Fibroblast of skin of scalp (primary cell): ENCODE data around the gene EDC4.
A peak's percentile ranks its signal among the peaks of the same experiment; 100 is the strongest.
"Not testable (repeated sequence)": the region's sequence is repeated elsewhere in the genome, so short reads cannot be mapped to it uniquely, and the experiment has no call there.

Experiments used
- DNase-seq: peaks from one replicate; pipeline ENCODE4 v3.0.0-alpha.2; 2013

EDC4 gene

GRCh38 chr16:67847064-67847861 lies 25.6 kb upstream of the EDC4 start, which contains the start of gene CENPT:
Gene CENPT, minus strand, starts transcription at chr16:67847693. Its CDS starts 13,834 bp downstream, at chr16:67833859.
- DNase-seq, result peak; percentile 57

DNA sequence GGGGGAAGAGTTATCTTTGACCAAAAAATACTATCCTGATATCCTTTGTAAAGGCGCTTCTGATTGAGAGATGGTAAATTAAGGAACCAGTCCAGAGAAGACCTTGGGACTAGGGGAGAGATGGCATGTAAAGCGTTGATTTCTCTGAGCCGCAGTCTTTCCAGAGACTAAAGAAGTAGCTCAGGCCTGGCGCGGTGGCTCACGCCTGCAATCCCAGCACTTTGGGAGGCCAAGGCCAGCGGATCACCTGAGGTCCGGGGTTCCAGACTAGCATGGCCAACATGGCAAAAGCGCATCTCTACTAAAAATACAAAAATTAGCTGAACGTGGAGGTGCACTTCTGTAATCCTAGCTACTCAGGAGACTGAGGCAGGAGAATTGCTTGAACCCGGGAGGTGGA lies 24.7 kb upstream of the EDC4 start:
- DNase-seq, result no peak

- no peak for DNase-seq
Observed at GRCh38 chr16:67853670-67854069, 19.2 kb upstream of the EDC4 start.

DNA sequence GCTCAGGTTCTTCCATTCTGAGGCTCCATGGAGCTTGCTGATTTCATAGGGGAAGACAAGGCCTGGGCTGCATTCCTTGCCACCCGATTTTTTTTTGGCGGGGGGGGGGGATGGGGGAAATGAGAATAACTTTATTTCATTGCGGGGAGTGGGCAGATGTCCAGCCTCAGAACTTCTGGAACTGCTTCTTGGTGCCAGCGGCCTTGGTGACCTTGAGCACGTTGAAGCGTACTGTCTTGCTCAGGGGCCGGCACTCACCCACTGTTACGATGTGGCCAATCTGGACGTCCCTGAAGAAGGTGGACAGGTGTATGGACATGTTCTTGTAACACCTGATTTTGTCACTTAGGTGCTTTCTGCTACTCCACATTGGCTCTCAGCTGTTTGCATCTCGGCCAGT lies 17.1 kb upstream of the EDC4 start:
- DNase-seq, result no peak

- no peak for DNase-seq
Observed at GRCh38 chr16:67856927-67857546, 15.8 kb upstream of the EDC4 start.

DNA sequence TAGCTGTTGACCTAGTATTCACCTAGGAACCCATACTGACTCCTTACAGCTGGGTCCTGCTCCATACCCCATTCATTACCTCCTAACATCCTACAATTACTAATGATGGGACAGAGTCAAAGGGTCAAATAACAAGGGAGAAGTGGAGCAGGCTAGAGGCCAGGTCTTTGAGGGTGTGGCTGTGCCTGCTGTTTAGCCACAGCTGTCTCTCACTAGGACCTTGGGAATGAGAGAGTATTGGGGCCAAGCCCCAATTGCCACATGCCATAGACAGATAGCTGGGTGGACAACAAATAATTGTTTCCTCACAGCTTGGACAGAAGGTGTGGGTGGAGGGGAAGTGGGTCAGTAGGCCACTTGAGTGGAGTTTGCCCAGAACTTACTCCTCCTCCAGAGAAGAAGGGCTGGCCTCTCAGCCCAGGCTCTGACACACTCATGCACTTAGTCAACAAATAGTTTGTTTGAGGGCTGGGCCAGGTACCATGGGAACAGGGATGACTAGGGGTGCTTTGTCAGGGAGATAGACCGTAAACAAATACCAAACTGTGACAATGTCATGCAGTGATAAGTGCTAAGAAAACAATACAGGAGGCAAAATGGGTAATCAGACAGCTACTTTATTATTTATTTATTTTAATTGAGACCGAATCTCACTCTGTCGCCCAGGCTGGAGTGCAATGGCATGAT lies 15.2 kb upstream of the EDC4 start:
- peak; percentile 68 for DNase-seq

- no peak for DNase-seq
Observed at GRCh38 chr16:67858500-67858899, 14.4 kb upstream of the EDC4 start.

DNA sequence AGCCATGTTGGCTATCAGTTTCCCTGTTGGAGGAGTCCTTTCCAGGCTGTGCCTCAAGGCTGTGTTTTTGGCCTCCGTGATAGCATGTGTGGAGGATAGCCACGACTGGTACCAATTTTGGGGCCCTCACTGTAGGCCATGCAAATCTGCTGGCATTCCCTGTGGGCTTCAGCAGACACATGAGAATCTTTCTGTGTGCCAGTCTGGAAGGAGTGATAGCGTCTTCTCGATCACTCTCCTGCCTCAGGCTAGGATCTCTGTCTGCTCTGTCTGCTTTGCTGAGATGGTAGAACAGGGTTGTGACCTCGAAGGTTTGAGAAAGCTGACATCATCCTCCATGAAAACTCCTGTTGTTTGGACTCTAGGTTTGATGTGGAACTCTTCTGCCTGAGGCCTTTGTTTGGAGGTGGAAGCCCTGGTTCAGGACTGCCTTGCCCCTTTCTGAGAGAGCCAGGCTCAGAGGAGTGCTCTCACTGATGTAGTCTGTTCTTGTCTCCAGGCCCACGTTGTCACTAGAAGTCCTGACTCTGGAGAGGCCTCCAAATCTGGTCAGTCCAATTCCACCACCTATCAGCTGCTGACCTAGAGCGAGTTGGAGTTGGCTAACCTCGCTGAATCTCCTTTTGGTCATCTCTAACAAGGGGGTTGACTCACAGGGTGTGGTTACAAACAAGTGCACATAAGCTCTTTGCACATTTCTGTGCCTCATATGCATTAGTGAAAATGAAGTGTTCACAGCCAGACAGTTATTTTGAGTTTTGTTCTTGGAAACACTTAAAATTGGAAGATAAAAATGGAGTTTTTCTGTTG lies 12.1 kb upstream of the EDC4 start:
- no peak for DNase-seq

DNA sequence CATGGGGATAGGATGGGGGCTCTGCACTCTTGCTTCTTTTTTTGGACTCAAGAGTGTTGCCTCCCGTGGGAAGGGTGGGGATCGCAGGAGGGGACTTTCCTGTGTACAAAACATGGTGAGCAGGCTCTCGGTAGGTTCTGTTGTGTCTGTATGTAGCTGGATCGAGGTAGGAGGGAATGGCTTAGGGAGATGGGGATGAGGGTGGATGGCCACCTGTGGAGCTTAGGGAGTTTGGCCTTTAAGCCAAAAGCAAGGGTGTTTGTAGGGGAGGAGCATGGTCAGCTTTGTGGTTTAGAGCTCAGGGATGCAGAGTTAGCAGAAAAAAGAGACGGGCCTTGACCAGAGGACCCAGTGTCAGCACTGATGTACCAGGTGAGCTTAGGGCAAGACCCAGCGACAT lies 11.0 kb upstream of the EDC4 start:
- DNase-seq, result no peak

DNA sequence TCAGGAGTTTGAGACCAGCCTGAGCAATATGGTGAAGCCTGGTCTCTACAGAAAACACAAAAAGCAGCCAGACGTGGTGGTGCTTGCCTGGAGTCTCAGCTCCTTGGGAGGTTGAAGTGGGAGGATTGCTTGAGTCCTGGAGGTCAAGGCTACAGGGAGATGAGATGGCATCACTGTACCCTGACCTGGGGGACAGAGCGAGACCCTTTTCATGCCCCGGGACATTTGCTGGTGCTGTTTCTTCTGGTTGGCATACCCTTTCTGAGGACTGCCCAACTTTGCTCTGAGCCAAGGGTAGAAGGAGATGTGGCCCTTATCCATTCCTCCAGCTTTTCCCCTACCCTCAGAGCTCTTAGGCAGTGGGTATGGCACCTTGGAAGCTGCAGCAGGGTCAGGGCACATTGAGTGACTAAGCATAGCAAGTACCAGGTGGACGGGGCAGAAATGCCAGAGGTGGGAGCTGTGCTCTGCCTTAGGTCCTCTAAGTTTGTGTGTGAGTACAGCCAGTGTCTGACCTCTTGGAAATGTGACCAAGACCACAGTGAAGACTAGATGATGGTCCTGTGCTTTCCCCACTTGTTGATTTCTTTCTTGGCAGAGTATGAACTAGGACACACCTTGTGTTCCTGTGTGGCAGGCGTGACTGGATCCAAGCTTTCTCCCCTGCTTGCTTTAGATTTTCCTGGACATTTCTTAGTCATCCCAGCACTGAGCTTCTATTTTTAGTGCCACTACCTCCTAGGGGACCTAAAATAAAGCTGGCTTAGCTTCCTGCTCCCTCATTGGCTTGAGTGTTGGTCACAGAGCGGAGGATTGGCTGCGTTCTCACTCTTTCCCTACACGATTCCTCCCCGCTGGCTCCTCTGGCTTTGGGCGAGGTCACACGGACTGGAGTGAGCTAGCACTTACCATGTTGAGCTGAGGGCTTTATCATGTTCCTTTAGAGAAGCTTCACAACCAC lies 9.9 kb upstream of the EDC4 start:
- peak; percentile 80 for DNase-seq

- DNase-seq, result not testable (repeated sequence)
Observed at GRCh38 chr16:67864044-67864443, 8.8 kb upstream of the EDC4 start.

DNA sequence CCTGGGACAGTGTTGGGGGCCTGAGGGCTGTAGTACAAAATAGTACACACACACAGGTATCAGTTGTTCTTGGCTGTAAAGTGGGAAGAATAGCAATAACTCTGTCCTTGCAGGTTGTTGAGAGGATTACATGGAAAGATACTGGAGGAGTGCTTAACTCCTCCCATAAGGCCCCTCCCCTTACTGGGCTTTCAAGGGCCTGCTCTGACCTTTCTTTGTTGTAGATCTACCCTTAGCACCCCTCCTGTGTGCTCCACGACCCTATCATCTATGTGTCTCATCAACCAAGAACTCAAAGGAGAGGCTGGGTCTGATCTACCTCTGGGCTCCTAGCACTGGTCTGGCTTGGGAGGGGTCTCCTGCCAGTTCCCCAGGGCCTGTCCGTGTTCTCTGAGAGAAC lies 8.3 kb upstream of the EDC4 start:
- DNase-seq, result no peak

- DNase-seq, result peak; percentile 47
Observed at GRCh38 chr16:67865318-67865717, 7.5 kb upstream of the EDC4 start.

GRCh38 chr16:67868290-67868689 lies 4.6 kb upstream of the EDC4 start:
- no peak for DNase-seq

- no peak for DNase-seq
Observed at GRCh38 chr16:67869653-67870052, 3.2 kb upstream of the EDC4 start.

- DNase-seq, result no peak
Observed at GRCh38 chr16:67871256-67871655, 1.6 kb upstream of the EDC4 start.

- DNase-seq, result no peak
Observed at GRCh38 chr16:67872131-67872630, 671 bp upstream of the EDC4 start.

DNA sequence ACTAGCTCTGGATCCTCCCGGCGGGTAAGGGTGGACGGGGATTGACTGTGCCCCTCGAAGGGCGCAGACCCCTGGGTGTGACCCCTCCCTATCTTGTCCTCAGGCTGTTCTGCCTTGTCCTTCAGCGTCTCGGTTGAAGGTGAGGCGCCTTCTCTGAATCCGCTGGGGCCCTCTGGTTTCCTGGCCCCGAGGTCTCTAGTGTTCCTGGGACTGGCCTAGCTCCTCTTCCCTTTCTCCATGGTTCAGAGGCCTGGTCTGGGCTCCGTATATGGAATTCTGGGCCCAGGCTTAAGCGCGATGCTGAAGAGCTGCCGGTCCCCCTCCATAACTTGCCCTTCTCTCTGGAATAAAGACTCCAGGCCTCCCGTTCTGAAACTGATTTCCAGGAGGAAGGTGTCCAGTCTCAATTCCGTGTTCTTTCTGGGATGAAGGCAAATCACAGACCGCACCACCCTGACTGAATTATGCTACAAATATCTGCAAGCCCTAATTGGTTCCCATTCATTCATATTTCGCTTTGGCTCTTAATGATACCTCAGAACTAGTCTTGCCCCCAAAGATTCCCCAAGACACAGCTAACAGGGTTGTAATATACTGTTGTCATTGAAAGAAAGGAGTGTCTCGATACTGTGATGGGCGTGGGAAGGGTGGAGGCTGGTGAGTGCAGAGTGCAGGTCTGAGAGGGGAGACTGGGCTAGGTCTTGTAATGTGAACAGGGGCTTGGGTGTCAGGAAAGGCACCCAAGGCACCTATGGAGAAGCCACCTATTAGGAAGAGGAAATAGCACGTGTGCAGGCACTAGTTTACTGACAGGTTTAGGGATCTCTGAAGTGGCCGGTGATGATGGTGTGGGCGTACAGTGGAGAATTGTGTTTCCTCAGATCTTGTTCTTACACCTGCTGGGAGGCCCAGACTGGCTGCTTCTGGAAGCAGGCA lies 851 bp downstream of the EDC4 start:
- DNase-seq, result no peak

- no peak for DNase-seq
Observed at GRCh38 chr16:67874372-67874771, 1.5 kb downstream of the EDC4 start.

DNA sequence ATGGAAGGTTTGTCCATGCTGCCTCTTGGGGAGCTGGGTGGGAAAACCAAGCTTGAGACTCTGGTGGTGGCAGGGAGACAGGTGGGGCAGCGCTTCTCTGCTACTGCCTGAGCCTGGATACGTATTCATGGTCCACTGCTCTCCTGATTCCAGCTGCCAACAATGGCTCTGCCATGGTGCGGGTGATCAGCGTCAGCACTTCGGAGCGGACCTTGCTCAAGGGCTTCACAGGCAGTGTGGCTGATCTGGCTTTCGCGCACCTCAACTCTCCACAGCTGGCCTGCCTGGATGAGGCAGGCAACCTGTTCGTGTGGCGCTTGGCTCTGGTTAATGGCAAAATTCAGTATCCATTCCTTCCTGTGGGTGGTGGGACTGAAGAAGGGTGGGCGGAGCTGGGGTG lies 4.2 kb downstream of the EDC4 start:
- DNase-seq, result no peak
